Astrocyte (in vitro differentiated cells and primary cell): Measurements from ENCODE around the gene MPDU1.

Source experiments
- CTCF ChIP-seq: IDR thresholded peaks from 2 replicates; pipeline ENCODE4 v1.5.1; 2011; ENCODE audit warnings: low read depth, mild to moderate bottlenecking, inconsistent platforms, low read length, moderate library complexity; ENCODE audit not compliant: insufficient read depth
- EZH2 ChIP-seq: IDR thresholded peaks from 2 replicates; pipeline ENCODE4 v1.6.1; 2012; ENCODE audit warnings: mild to moderate bottlenecking, low read length, inconsistent platforms; ENCODE audit not compliant: insufficient read depth

GRCh38 chr17:7577327-7578199, 6.1 kb upstream of the MPDU1 start:
- no peak for TF ChIP-seq CTCF
- TF ChIP-seq EZH2, result no peak
